Measurements from ENCODE around the gene ADGRE1. TPM values are rescaled to one million over a fixed set of nuclear protein-coding genes. Genes with fewer than 3 reads are reported as not detected.

Gene ADGRE1
- total and polyA plus RNA-seq, 2 of the 4 experiments (the other 2 are of a cell fraction) = not detected

- no peak for ATAC-seq (ENCODE audit: low read depth)
- BruUV-seq (replicated peaks) = no TSS peak
- no peaks in the 10 kb centered on the region for H3K79me1 ChIP-seq (ENCODE audit: low read depth in 1 of 2, low read length in 2 of 2)
- no peak for DNase-seq
- no peak overlapping the region for H3K9ac ChIP-seq (ENCODE audit: low read depth, low read length)
- H3K23ac ChIP-seq (ENCODE audit: low read depth, low read length) = no peak overlapping the region
- H2BK5ac ChIP-seq (ENCODE audit: low read depth, low read length, poor library complexity, severe bottlenecking) = no peak overlapping the region
- H4K8ac ChIP-seq (ENCODE audit: low read depth in 2 of 2, low read length in 2 of 2) = no peak overlapping the region
- no peak overlapping the region for H2BK20ac ChIP-seq (ENCODE audit: low read depth, low read length)
- in situ Hi-C loops (cut with MboI; ENCODE audit: low sequenced_read_pairs) = no loop called here
- TF ChIP-seq RFX5 (IDR thresholded peaks at IDR 0.05; ENCODE audit: low read depth, low read length) = no peak
- H3K14ac ChIP-seq (replicated peaks; ENCODE audit: low read depth, low read length) = no peak overlapping the region
- dilution Hi-C loops (cut with HindIII; ENCODE audit: low sequenced_read_pairs, unreplicated experiment) = no loop called here
- ChIA-PET POLR2A (ENCODE audit: unreplicated experiment) (no interaction called here), CTCF (no interaction called here)
- no peak overlapping the region for H3K4me2 ChIP-seq (ENCODE audit: low read depth, low read length)
- no peak overlapping the region for H2AFZ ChIP-seq (replicated peaks; ENCODE audit: low read length, poor library complexity)
- H3K9me1 ChIP-seq (ENCODE audit: insufficient read depth, low read length) = no peaks in the 10 kb centered on the region
- H2BK15ac ChIP-seq (ENCODE audit: low read depth, low read length) = no peak overlapping the region
- H4K20me1 ChIP-seq (ENCODE audit: insufficient read depth, low read length) = no peaks in the 10 kb centered on the region
- H2BK120ac ChIP-seq (ENCODE audit: low read depth, low read length) = no peak overlapping the region
- no peak overlapping the region for H3K56ac ChIP-seq (ENCODE audit: extremely low read depth, insufficient read depth, low read length)
- no peaks in the 10 kb centered on the region for H3K4me1 ChIP-seq (ENCODE audit: control insufficient read depth, insufficient read depth, low read length)
- no peak overlapping the region for H4K91ac ChIP-seq (ENCODE audit: insufficient read depth, low read depth, low read length)
- no peak overlapping the region for H2AK5ac ChIP-seq (ENCODE audit: low read depth, low read length)
- H3K18ac ChIP-seq (ENCODE audit: low read depth, low read length) = no peak overlapping the region
- H3K4ac ChIP-seq (ENCODE audit: low read depth, low read length) = no peak overlapping the region
- H3K9me3 ChIP-seq (ENCODE audit: control insufficient read depth, insufficient read depth, low read length) = peaks cover 21% of the 10 kb centered on the region
- no peak overlapping the region for H2AK9ac ChIP-seq (replicated peaks; ENCODE audit: low read depth, low read length, poor library complexity)
- no peak overlapping the region for H3K27ac ChIP-seq (ENCODE audit: insufficient read depth, low read length)
- WGBS, 2 experiments (ENCODE audit: extremely low coverage in 2 of 2, insufficient read length in 1 of 2) = 87% methylated on average over 3 of the region's 4 CpGs; no CpG with 5 or more reads in 1 of the 2 experiments
- no peaks in the 10 kb centered on the region for H3K27me3 ChIP-seq (ENCODE audit: control insufficient read depth, insufficient read depth, low read length)
- no peaks in the 10 kb centered on the region for H3K36me3 ChIP-seq (ENCODE audit: control insufficient read depth, insufficient read depth, low read length)
- no peak overlapping the region for H3K4me3 ChIP-seq (ENCODE audit: insufficient read depth, low read depth, low read length)
- no peak overlapping the region for H4K5ac ChIP-seq (ENCODE audit: low read depth, low read length)
- intact Hi-C loops (cut with micrococcal nuclease) = no loop called here
These were observed 9.6 kb upstream of the ADGRE1 start for GRCh38 chr19:6877766-6878165.
